Esophagus squamous epithelium (tissue), 5 donors: ENCODE results near the gene CCSAP. TPM values are rescaled to one million over a fixed set of nuclear protein-coding genes. Genes with fewer than 3 reads are reported as not detected.

ENCODE experiments used
- DNase-seq: peaks from one replicate; lab custom pipeline; 2025; lab: John Stamatoyannopoulos, UW
- H3K27ac ChIP-seq, 4 donors: fragments of 200-600 bp; sonication (generic); one replicate each; pipeline ENCODE4 v1.5.1; 2016 to 2019; ENCODE audit warnings: mild to moderate bottlenecking in 1 of 4
- H3K27me3 ChIP-seq, 4 donors: fragments of 200-600 bp; sonication (generic); 1 replicate in 3 of 4; 2 replicates in 1 of 4; pipeline versions ENCODE4 v1.5.1 to v1.6.0; 2017 to 2021; ENCODE audit warnings: antibody characterized with exemption in 1 of 4
- H3K36me3 ChIP-seq, 3 donors: fragments of 200-600 bp; sonication (generic); one replicate each; pipeline ENCODE4 v1.5.1; 2016 to 2019
- H3K4me1 ChIP-seq, 3 donors: fragments of 200-600 bp; sonication (generic); one replicate each; pipeline ENCODE4 v1.5.1; 2017 to 2019
- H3K4me3 ChIP-seq, 4 donors: fragments of 200-600 bp; sonication (generic); 1 replicate in 3 of 4; 2 replicates in 1 of 4; pipeline ENCODE4 v1.5.1; 2016 to 2019; ENCODE audit warnings: mild to moderate bottlenecking in 2 of 4, moderate library complexity in 1 of 4
- H3K9me3 ChIP-seq, 3 donors: fragments of 200-600 bp; sonication (generic); one replicate each; pipeline ENCODE4 v1.5.1; 2016 to 2019
- CTCF ChIP-seq, 6 experiments: fragments of 450-650 bp in 4 of 6; fragments of 200-600 bp in 2 of 6; sonication (generic) in 2 of 6; IDR thresholded peaks; one replicate each; pipeline ENCODE4 v1.5.1; 2016 to 2019; ENCODE audit warnings: antibody characterized with exemption in 6 of 6, mild to moderate bottlenecking in 4 of 6, moderate library complexity in 4 of 6
- POLR2A ChIP-seq, 4 donors: fragments of 450-650 bp; IDR thresholded peaks; one replicate each; pipeline ENCODE4 v1.6.1; 2017; ENCODE audit warnings: antibody characterized with exemption in 4 of 4, mild to moderate bottlenecking in 4 of 4, moderate library complexity in 3 of 4
- WGBS, 2 donors: methylation state at CpG; one replicate each; pipeline ENCODE4 v1.1.5; 2018; 5-methylcytosine and 5-hydroxymethylcytosine counted together
- intact Hi-C: fragments of 100-400 bp; cut with DNase I; formaldehyde crosslinking; loops from one replicate; pipeline ENCODE4 v1.15.0; 2022
- small RNA-seq, 4 donors: library from RNA; depleted of rRNA; stranded (forward); fragments of <200 nt; gene quantifications; one replicate each; pipeline ENCODE3, GENCODE V24; 2016
- total RNA-seq, 4 donors: library from RNA; depleted of rRNA; stranded (reverse); fragments of >200 nt; gene quantifications; one replicate each; pipeline ENCODE4 v1.1.0, GENCODE V29; 2016
- donor health status: DM: yes; HTN: yes; CAD: no.

The CCSAP gene
- total RNA-seq, 4 donors from 2014 or later = 1.6 to 5.3 (median 4.5) TPM

GRCh38 chr1:229271448-229272159 lies 71.2 kb downstream of the CCSAP start:
- no peaks in the 10 kb centered on the region for H3K36me3 ChIP-seq
- H3K27me3 ChIP-seq = no peaks in the 10 kb centered on the region
- no peak for TF ChIP-seq POLR2A (IDR thresholded peaks at IDR 0.05)
- no peak for TF ChIP-seq CTCF (IDR thresholded peaks at IDR 0.05)
- intact Hi-C loops = no loop called here
- 0% methylated on average over 12 to 18 of the region's 32 CpGs for WGBS, 2 donors
- H3K27ac ChIP-seq = peak overlapping the region; percentile 78 to 94 (median 93)
- H3K4me1 ChIP-seq = peaks cover 25 to 71% (median 30%) of the 10 kb centered on the region in 3 donors
- H3K4me3 ChIP-seq = peak overlapping the region; percentile 72 to 94 (median 92)
- no peak for DNase-seq
- H3K9me3 ChIP-seq = no peaks in the 10 kb centered on the region

Small RNA genes lying within 50 kb of the gene (small RNA-seq; reads per million reads assigned to genes)
- gene RNU6-180P = 0 reads per million in 4 donors

Other genes with a start within 250 kb of the CCSAP start
- 10 to 100 TPM; 24.1 to 50.7 (median 43.0) TPM for gene RAB4A, start 71.9 kb downstream of the CCSAP start, total RNA-seq
- gene ACTA1, start 91.0 kb upstream of the CCSAP start, total RNA-seq = under 1 TPM in 3 of 4 donors, not detected in 1; 0.19 to 0.75 (median 0.26) TPM
- gene NUP133, start 165.3 kb upstream of the CCSAP start, total RNA-seq = 10 to 100 TPM; 11.1 to 29.3 (median 22.0) TPM
- 10 to 100 TPM in 3 of 4 donors, 1 to 10 TPM in 1; 9.9 to 18.6 (median 14.3) TPM for gene ABCB10, start 215.7 kb upstream of the CCSAP start, total RNA-seq